Liver (tissue), 3 donors: ENCODE measurements around the gene PNO1.

Experiments used
- EGR1 ChIP-seq, 2 donors: IDR thresholded peaks; 2 replicates each; pipeline ENCODE4 v1.6.1; 2016 to 2018; ENCODE audit warnings: antibody characterized with exemption in 2 of 2, low read depth in 2 of 2
- GABPA ChIP-seq, 2 donors: IDR thresholded peaks in 1 of 2; conservative IDR thresholded peaks in 1 of 2; 2 replicates each; pipeline ENCODE4 v1.6.1; 2016; ENCODE audit warnings: antibody characterized with exemption in 2 of 2, mild to moderate bottlenecking in 1 of 2, moderate library complexity in 1 of 2
- RAD21 ChIP-seq, 2 donors: IDR thresholded peaks; 2 replicates each; pipeline ENCODE4 v1.6.1; 2016; ENCODE audit warnings: antibody characterized with exemption in 2 of 2, mild to moderate bottlenecking in 2 of 2
- TF ChIP-seq, protein P1 (sequence below): fragments of 150-350 bp; IDR thresholded peaks from 2 replicates; pipeline ENCODE4 v1.5.1; 2017; ENCODE audit warnings: improper control_type of control experiment, low read depth, low read length; ENCODE audit not compliant: missing input control
- TF ChIP-seq, protein P2 (sequence below): IDR thresholded peaks from 2 replicates; pipeline ENCODE4 v1.6.1; 2016; ENCODE audit warnings: antibody characterized with exemption, mild to moderate bottlenecking
- donor health status: healthy.
- donor health status: healthy.

DNA sequence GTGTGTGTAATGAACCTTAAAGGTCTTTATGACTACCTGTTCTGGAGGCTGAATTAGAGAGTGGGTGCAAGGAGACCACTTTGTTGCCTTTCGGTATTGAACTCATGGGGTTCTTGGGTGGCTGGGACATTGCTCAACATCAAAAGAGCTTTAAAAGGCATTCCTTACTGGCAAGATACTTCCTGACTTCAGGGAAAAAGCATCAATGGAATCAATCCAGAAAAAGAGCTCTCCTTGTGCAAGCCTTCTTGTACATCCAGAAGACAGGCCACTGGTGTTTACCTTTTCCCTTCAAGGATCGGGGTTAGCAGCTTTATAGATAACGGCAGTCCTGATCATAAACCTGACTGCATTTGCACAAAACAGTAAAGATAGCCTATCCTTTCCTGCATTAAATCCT lies 9.5 kb downstream of the PNO1 start:
- TF ChIP-seq EGR1 (IDR thresholded peaks at IDR 0.05; ENCODE audit: low read depth in 2 of 2) (no peak), GABPA (IDR thresholded peaks at IDR 0.05 in 1 of 2, conservative IDR thresholded peaks at IDR 0.05 in 1 of 2) (no peak), RAD21 (IDR thresholded peaks at IDR 0.05) (no peak)
- TF ChIP-seq, protein P1, sequence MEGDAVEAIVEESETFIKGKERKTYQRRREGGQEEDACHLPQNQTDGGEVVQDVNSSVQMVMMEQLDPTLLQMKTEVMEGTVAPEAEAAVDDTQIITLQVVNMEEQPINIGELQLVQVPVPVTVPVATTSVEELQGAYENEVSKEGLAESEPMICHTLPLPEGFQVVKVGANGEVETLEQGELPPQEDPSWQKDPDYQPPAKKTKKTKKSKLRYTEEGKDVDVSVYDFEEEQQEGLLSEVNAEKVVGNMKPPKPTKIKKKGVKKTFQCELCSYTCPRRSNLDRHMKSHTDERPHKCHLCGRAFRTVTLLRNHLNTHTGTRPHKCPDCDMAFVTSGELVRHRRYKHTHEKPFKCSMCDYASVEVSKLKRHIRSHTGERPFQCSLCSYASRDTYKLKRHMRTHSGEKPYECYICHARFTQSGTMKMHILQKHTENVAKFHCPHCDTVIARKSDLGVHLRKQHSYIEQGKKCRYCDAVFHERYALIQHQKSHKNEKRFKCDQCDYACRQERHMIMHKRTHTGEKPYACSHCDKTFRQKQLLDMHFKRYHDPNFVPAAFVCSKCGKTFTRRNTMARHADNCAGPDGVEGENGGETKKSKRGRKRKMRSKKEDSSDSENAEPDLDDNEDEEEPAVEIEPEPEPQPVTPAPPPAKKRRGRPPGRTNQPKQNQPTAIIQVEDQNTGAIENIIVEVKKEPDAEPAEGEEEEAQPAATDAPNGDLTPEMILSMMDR: no peak
- TF ChIP-seq, protein P2, sequence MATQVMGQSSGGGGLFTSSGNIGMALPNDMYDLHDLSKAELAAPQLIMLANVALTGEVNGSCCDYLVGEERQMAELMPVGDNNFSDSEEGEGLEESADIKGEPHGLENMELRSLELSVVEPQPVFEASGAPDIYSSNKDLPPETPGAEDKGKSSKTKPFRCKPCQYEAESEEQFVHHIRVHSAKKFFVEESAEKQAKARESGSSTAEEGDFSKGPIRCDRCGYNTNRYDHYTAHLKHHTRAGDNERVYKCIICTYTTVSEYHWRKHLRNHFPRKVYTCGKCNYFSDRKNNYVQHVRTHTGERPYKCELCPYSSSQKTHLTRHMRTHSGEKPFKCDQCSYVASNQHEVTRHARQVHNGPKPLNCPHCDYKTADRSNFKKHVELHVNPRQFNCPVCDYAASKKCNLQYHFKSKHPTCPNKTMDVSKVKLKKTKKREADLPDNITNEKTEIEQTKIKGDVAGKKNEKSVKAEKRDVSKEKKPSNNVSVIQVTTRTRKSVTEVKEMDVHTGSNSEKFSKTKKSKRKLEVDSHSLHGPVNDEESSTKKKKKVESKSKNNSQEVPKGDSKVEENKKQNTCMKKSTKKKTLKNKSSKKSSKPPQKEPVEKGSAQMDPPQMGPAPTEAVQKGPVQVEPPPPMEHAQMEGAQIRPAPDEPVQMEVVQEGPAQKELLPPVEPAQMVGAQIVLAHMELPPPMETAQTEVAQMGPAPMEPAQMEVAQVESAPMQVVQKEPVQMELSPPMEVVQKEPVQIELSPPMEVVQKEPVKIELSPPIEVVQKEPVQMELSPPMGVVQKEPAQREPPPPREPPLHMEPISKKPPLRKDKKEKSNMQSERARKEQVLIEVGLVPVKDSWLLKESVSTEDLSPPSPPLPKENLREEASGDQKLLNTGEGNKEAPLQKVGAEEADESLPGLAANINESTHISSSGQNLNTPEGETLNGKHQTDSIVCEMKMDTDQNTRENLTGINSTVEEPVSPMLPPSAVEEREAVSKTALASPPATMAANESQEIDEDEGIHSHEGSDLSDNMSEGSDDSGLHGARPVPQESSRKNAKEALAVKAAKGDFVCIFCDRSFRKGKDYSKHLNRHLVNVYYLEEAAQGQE: no peak
